HG02884 (cell line): Measurements from ENCODE around the gene DMBX1.

Experiments
- ATAC-seq: cut with Tn5 transposase; IDR thresholded peaks from one replicate; pipeline ENCODE4 v1.9.1; 2021; ENCODE audit warnings: mild to moderate bottlenecking, moderate library complexity; ENCODE audit not compliant: unreplicated experiment

Gene DMBX1

DNA sequence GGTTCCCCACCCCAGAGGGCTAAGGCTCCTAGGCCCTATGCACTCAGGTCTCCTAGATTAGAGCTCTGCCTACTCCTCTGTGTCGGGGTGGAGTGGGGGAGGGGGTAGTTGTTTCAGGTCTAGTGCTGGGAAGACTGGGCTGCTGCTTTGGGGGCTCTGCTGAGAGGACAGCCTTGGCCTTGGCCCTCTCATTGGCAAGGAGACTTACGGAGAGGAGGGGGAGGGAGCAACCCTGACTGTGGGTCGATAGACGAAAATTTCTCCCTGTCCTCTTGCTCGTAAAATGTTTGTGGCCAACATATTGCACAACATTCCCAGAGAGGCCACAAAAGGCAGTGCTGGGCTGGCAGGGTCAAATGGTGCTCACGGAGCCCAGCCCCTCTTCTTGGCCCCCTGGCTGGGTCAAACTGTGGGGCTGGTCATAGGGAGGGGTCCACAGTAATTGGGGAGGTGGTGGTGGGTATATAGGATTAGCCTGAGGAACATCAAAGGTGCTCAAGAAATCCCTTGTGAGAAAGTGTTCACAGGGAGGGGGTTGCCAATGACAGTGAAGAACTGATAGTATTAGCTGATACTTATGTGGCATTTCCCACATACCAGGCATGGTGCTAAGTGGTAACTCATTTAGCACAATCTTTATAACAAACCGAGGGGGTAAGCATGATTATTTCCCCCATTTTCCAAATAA is 8.5 kb upstream of the DMBX1 start:
- ATAC-seq, result no peak

GRCh38 chr1:46481961-46482360 is 7.7 kb upstream of the DMBX1 start:
- ATAC-seq, result no peak

- ATAC-seq, result no peak
Observed at GRCh38 chr1:46483589-46483988, 6.0 kb upstream of the DMBX1 start.

DNA sequence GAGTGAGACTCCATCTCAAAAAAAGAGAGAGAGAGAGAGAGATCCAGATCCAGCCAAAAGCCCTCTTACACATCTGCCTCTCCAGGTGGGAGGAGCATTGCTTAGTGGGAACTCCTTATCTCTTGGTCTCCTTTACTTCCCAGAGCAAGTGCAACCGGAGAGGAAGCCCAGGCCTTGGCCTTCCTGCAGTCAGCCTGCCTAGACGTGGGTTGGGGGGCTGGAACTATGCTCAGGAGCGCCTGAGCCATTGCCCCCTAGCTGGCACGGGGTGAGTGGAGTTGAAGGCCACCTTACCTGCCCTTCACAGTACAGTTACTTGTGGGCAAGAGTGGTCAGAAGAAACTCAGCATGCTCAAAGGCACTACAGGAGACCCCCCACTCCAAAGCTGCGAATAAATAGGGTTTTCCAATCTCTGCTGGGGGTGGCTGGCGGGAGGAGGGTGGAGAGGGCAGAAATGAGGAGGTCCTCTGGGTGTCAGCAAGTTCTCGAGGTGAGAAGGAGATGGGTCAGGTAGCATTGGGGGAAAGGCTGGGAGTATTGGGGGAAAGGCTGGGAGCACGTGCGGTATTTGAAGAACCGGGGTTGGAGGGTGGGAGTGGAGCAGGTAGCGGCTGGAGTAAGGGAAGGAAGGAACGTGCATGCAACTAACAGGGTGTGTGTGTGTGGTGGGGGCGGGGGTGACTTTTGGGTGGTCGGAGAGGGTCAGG is 4.7 kb upstream of the DMBX1 start:
- no peak for ATAC-seq

DNA sequence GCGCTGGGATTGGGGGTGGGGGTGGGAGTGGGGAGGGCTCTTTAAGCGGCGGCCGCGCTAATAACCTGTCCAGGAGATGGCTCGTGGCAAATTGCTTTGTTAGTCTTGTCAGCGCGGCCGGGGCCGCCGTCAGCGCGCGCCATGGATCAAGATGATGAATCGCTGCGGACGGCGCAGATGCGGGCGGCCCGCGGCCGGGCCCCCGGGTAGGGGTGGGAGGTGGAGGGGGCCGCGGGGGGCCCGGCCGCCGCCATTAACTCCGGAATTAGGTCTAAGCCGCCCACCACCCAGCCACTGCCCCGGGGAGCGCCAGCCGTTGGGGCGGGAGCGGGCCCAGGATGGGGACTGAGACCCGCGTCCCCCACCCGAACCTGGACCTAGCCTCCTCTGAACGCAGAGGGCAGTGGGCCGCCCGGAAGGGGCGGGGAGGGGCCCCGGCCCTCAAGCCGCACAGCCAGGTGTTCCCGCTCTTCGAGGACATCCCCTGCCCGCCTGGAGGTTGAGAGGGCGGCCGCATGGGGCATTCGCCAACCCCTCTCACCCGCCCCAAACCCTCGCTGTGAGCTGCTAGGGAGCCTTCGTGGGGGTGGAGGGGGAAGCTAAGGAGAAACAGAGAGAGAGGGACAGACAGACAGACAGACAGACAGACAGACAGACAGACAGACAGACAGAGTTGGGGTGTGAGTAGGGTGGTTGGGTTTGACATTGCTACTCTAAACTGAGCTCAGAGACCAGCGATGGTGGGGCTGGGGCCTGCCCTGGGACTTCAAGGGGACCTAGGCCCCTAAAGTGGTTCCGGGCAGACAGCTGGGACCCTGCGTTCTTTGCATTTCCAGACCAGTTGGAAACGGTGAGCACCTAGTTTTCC is 3.8 kb upstream of the DMBX1 start:
- ATAC-seq, result no peak

DNA sequence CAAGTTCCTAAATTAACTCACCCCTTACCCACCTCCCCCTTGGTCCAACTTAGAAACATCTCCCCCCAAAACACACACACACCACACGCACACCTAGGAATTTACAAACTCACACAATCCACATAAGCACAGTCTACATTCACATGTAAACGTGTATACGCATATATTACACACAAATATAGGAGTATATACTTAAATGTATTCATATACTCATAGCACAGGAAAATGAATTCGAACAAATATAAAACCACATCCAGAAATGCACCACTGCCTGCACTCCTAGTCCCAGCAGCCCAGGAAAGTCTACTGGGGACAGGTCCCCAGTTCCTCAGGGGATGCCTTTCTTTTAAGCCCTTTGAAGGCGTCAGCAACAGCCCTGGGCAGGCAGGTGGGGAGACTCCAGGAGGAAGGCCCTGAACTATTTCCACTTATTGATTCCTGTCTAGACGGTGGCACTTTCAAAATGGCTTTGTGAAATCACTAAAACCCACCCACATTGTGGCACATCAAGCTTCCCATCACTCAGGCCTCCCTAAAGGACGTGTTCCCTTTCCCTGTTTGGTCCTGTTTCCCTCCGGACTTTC is 3.1 kb upstream of the DMBX1 start:
- no peak for ATAC-seq

DNA sequence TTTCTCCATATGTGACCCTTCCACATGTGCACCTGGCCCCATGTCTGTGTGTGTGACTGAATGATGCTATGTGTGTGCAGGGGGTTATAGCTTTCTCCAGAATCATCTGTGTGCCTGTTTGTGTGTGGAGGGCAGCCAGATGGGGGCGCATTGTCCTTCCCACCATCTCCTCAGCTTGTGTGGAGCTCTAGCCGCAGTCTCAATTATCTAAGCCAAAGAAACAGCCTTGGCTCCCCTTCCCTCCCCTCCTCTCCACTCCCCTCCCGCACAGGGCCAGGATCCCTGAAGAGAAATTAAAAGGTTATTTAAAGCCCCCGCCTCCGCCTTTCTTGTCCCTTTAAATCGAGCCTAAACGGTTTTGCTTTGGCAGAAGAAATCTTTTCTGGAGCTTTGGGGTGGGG is 1.8 kb upstream of the DMBX1 start:
- ATAC-seq, result no peak

DNA sequence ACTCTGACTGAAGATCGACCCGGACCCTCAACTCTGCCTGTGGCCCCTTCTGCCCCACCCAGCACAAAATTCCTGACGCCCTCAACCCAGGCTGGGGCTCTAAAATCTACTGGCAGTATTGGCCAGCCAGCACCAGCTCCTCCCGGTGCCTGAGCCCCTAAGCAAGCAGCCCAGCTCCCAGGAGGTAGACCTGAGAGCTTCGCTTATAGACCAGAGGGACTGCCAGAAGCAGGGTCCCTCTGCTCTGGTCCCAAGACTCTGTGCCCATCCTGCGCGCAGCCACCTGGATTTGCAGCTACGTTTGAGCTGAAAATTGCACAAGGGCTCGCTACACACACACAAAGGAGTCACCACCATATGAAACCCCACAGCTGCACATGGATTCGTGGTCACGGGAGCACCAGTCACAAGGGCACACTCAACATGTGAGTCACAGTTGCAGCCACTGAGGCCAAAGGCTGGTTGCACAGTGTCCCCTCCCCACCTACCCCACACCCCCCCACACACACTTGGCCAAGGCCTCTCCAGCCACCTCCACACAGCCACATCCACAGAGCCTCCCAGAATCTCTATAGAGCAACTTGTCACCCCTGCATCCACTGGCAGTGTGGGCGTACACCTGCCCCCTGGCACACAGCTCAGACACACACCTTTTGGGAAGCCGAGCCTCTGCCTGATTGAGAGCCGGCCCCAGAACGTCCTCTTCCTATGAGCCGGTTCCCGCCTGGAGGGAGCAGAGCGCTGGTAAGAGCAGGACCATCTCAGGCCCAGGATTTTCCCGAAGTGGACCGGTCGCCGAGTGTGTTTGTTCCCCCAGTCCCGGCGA is 1.1 kb upstream of the DMBX1 start:
- no peak for ATAC-seq

- no peak for ATAC-seq
Observed at GRCh38 chr1:46489169-46489637, 433 bp upstream of the DMBX1 start.

- ATAC-seq, result no peak
Observed at GRCh38 chr1:46490406-46490655, 695 bp downstream of the DMBX1 start.

- no peak for ATAC-seq
Observed at GRCh38 chr1:46490656-46491442, 1.2 kb downstream of the DMBX1 start.

GRCh38 chr1:46491443-46492268 is 2.0 kb downstream of the DMBX1 start:
- ATAC-seq, result no peak

- no peak for ATAC-seq
Observed at GRCh38 chr1:46492269-46492853, 2.7 kb downstream of the DMBX1 start.

DNA sequence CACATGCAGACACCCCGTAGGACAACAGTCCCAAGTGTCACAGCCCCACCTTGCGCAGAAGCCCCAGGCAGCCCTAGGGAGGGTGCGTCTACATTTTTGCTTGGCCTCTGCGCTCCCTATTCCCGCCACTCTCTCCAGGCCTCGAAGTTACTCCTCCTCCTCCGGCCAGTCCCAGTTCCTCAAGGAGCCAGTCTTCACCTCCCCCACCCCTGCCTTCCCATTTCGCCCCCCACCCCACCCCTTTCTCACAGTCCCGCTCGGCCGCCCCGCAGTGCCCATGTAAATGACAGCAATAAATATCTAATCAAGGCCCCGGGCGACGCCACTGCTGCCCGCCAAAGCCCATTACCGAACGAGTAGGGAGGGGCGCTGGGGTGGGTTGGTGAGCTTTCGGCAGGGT is 3.2 kb downstream of the DMBX1 start:
- no peak for ATAC-seq

GRCh38 chr1:46493316-46494032 is 3.8 kb downstream of the DMBX1 start:
- ATAC-seq, result no peak

- no peak for ATAC-seq
Observed at GRCh38 chr1:46494910-46495309, 5.3 kb downstream of the DMBX1 start.

- ATAC-seq, result no peak
Observed at GRCh38 chr1:46495778-46496177, 6.1 kb downstream of the DMBX1 start.

GRCh38 chr1:46496505-46496904 is 6.9 kb downstream of the DMBX1 start:
- ATAC-seq, result no peak
